ENCODE data around the gene INHBA. TPM values are rescaled to one million over a fixed set of nuclear protein-coding genes. Genes with fewer than 3 reads are reported as not detected.

INHBA gene
- total and polyA plus RNA-seq, 9 of the 15 experiments (the other 6 are each of a cell fraction or from before 2014, with no cell fraction given): 0.02 to 0.04 TPM; not detected in 7

GRCh38 chr7:41693150-41693997 is 9.5 kb downstream of the INHBA start:
- Histone ChIP-seq H3K27ac (ENCODE audit: extremely low read depth, low read depth, low read length) (no peak overlapping the region), H3K36me3 (ENCODE audit: control insufficient read depth, insufficient read depth, low read length) (no peaks in the 10 kb centered on the region), H3K9me3 (replicated peaks; ENCODE audit: control insufficient read depth, insufficient read depth, low read depth, low read length) (no peaks in the 10 kb centered on the region), H2AFZ (ENCODE audit: low read depth, low read length) (no peak overlapping the region), H3K4me2 (ENCODE audit: insufficient read depth, low read length) (no peak overlapping the region), H3K79me2 (ENCODE audit: control insufficient read depth, insufficient read depth, low read length) (no peaks in the 10 kb centered on the region), H3K4me1 (replicated peaks in 1 of 2; ENCODE audit: control insufficient read depth in 2 of 2, insufficient read depth in 2 of 2, low read length in 2 of 2) (no peaks in the 10 kb centered on the region), H3K27me3 (ENCODE audit: control insufficient read depth in 2 of 2, insufficient read depth in 2 of 2, low read length in 2 of 2) (no peaks in the 10 kb centered on the region), H3K4me3 (no peak overlapping the region), H4K20me1 (replicated peaks; ENCODE audit: control insufficient read depth, insufficient read depth, low read length) (no peaks in the 10 kb centered on the region), H3K9ac (ENCODE audit: insufficient read depth in 1 of 2, low read depth in 2 of 2, low read length in 2 of 2) (no peak overlapping the region), H3K9me1 (ENCODE audit: control insufficient read depth, insufficient read depth, low read length) (no peaks in the 10 kb centered on the region)
- BruUV-seq (replicated peaks): no TSS peak
- TF ChIP-seq NFYB (IDR thresholded peaks at IDR 0.05; ENCODE audit: extremely low read depth, insufficient read length) (no peak), PRDM10 (IDR thresholded peaks at IDR 0.05; ENCODE audit: partially characterized antibody) (peak; percentile 56)
- CTCF ChIA-PET (ENCODE audit: low intra/inter-chr PET ratio): no interaction called here
- no peak for ATAC-seq
- intact Hi-C loops (cut with micrococcal nuclease): loop anchor here (10.0 kb wide), 1 partner anchor 689 kb away; no protein-coding TSS in a partner anchor
- WGBS (ENCODE audit: insufficient coverage, low coverage, missing lambda C conversion rate): 0% methylated on average over 9 of the region's 10 CpGs
- in situ Hi-C loops (cut with MboI): no loop called here
- DNase-seq (ENCODE audit: extremely low read depth in 1 of 4, low spot score in 3 of 4): no peak
- FAIRE-seq: no peak
- POLR2A ChIA-PET: no interaction called here
